Transverse colon (tissue), 4 donors: ENCODE measurements around the gene PRODH2. TPM values are rescaled to one million over a fixed set of nuclear protein-coding genes. Genes with fewer than 3 reads are reported as not detected.
A peak's percentile ranks its signal among the peaks of the same experiment; 100 is the strongest.
"Not testable (repeated sequence)": the region's sequence is repeated elsewhere in the genome, so short reads cannot be mapped to it uniquely, and the experiment has no call there.

Experiments
- DNase-seq: peaks from one replicate; pipeline ENCODE4 v3.0.0-alpha.2; 2019
- H3K27ac ChIP-seq, 4 donors: fragments of 200-600 bp; sonication (generic); 2 replicates each; pipeline ENCODE4 v1.5.1; 2016 to 2018; ENCODE audit warnings: inconsistent platforms in 4 of 4
- H3K27me3 ChIP-seq: fragments of 200-600 bp; sonication (generic); 2 replicates; pipeline ENCODE4 v1.5.1; 2017; ENCODE audit warnings: inconsistent platforms
- H3K36me3 ChIP-seq, 4 donors: fragments of 200-600 bp; sonication (generic); 2 replicates each; pipeline ENCODE4 v1.5.1; 2017 to 2019; ENCODE audit warnings: inconsistent platforms in 4 of 4
- H3K4me1 ChIP-seq, 4 donors: fragments of 200-600 bp; sonication (generic); 2 replicates each; pipeline ENCODE4 v1.5.1; 2017 to 2020; ENCODE audit warnings: inconsistent platforms in 4 of 4
- H3K4me3 ChIP-seq, 4 donors: fragments of 200-600 bp; sonication (generic); 1 replicate in 1 of 4; 2 replicates in 3 of 4; pipeline versions ENCODE4 v1.5.1 to v1.6.1; 2017 to 2019; ENCODE audit warnings: inconsistent platforms in 4 of 4
- H3K9me3 ChIP-seq, 2 donors: fragments of 200-600 bp; sonication (generic); 2 replicates each; pipeline ENCODE4 v1.5.1; 2017 to 2019; ENCODE audit warnings: inconsistent platforms in 2 of 2
- CTCF ChIP-seq, 5 experiments: fragments of 200-600 bp in 3 of 5; fragments of 450-650 bp in 2 of 5; sonication (generic) in 3 of 5; IDR thresholded peaks; 1 replicate in 2 of 5; 2 replicates in 3 of 5; pipeline ENCODE4 v1.5.1; 2016 to 2017; ENCODE audit warnings: antibody characterized with exemption in 5 of 5, inconsistent platforms in 3 of 5, mild to moderate bottlenecking in 2 of 5, moderate library complexity in 1 of 5
- EP300 ChIP-seq: sonication (generic); formaldehyde crosslinking; IDR thresholded peaks from one replicate; pipeline ENCODE4 v1.6.1; 2017; ENCODE audit warnings: antibody characterized with exemption, low read depth
- POLR2A ChIP-seq: fragments of 450-650 bp; IDR thresholded peaks from one replicate; pipeline ENCODE4 v1.6.1; 2016; ENCODE audit warnings: antibody characterized with exemption, mild to moderate bottlenecking, moderate library complexity
- POLR2AphosphoS5 ChIP-seq, 3 donors: sonication (generic); formaldehyde crosslinking; IDR thresholded peaks; one replicate each; pipeline ENCODE4 v1.6.1; 2016; ENCODE audit warnings: antibody characterized with exemption in 3 of 3
- WGBS, 2 donors: methylation state at CpG; one replicate each; pipeline ENCODE4 v1.1.5; 2018; ENCODE audit warnings: low coverage in 1 of 2; 5-methylcytosine and 5-hydroxymethylcytosine counted together
- in situ Hi-C, 4 donors: fragments of 200-750 bp; cut with MboI; loops; one replicate each; pipeline versions ENCODE4 v1.15.0 to v1.15.1; 2017; ENCODE audit warnings: low sequenced_read_pairs in 3 of 4, low pct_ligation_motif_present in 1 of 4, low pct_unique_long_range_greater_than_20kb in 1 of 4
- intact Hi-C: fragments of 100-400 bp; cut with DNase I; formaldehyde crosslinking; loops from one replicate; pipeline ENCODE4 v1.15.1; 2023; ENCODE audit warnings: low total_unique reads
- total RNA-seq, 4 donors: library from RNA; depleted of rRNA; stranded (reverse); fragments of >200 nt; gene quantifications; one replicate each; pipeline ENCODE4 v1.1.0, GENCODE V29; 2016

The PRODH2 gene
- total RNA-seq, 4 donors from 2014 or later: not detected

DNA sequence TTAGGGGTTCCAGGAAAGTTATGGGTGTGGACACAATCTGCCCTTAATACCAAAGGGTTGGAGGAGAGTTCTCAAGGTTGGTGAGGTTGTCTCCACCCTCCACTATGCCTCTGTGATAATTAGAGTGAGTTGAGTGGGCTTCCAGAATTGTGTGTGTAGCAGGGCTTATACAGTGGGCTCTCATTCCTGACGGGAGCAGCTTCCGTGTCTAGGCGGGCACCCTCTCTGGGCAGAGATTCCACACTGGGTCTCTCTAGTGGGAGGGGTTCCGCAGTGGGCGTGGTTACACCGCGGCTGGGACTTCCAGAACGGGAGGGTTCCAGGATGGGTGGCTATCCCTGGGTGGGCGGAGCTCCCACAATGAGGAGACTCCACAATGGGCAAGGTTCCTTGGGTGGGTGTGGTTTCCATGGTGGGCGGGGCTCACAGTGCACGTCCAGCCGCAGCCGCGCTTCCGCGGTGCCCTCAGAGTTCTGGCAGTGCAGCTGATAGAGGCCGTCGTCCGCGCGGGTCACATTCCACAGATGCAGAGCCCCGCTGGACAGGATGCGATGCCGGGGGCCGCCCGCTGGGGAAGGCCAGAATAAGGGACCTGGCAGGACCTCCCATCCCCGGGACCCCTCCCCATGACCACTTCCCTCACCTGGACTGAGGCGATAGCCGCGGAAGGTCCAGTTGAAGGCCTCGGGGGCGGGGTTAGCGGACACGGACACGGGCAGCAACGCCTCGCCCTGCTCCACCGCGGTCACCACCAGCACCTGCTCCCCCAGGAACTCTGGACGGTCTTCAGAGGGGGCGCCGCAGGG is 31.2 kb upstream of the PRODH2 start:
- no peak overlapping the region for H3K27ac ChIP-seq
- WGBS, 2 donors: 8% methylated on average over 25 of the region's 42 CpGs; no CpG with 5 or more reads in 1 of the 2 donors
- H3K4me3 ChIP-seq: no peak overlapping the region
- TF ChIP-seq EP300 (no peak), POLR2AphosphoS5 (IDR thresholded peaks at IDR 0.05) (no peak), CTCF (IDR thresholded peaks at IDR 0.05) (no peak)
- in situ Hi-C loops (no loop called here), intact Hi-C loops (no loop called here)
- peak; percentile 33 for DNase-seq
- peaks cover 62% of the 10 kb centered on the region for H3K27me3 ChIP-seq
- peaks cover 12 to 20% (median 13%) of the 10 kb centered on the region in 4 donors for H3K4me1 ChIP-seq
- no peaks in the 10 kb centered on the region for H3K36me3 ChIP-seq
- no peaks in the 10 kb centered on the region for H3K9me3 ChIP-seq

DNA sequence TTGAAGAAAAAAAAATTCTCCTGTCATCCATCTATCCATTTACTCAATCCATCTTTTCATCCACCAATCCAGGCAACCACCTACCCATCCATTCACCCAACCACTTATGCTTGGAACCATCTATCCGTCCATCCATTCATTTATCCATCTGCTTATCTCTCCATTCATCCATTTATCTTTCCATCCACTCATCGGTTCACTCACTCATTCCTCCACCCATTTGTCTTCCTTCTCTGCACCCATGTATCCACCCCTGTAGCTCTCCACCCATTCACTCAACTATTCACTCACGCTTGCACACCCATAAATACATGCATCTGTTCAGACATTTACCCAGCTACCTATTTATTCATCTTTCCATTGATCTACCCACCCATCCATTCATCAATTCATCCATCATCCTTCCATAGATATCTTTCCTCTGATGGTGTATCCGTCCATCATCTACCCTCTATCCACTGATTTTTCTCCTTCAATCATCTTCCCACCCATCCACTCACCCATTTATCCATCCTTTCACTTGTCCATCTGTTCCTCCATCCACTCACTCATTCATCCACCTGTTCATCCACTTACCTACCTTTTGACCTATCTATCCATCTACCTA is 30.1 kb upstream of the PRODH2 start:
- peaks cover 12 to 20% (median 13%) of the 10 kb centered on the region in 4 donors for H3K4me1 ChIP-seq
- DNase-seq: no peak
- no peaks in the 10 kb centered on the region for H3K36me3 ChIP-seq
- H3K9me3 ChIP-seq: no peaks in the 10 kb centered on the region
- 85 to 90% methylated on average over 4 of the region's 4 CpGs for WGBS, 2 donors
- peaks cover 53% of the 10 kb centered on the region for H3K27me3 ChIP-seq
- H3K27ac ChIP-seq: no peak overlapping the region
- no peak for TF ChIP-seq POLR2AphosphoS5 (IDR thresholded peaks at IDR 0.05)
- no peak for TF ChIP-seq POLR2A
- TF ChIP-seq EP300: no peak
- no peak for TF ChIP-seq CTCF (IDR thresholded peaks at IDR 0.05)
- intact Hi-C loops (no loop called here), in situ Hi-C loops (no loop called here)
- no peak overlapping the region for H3K4me3 ChIP-seq

DNA sequence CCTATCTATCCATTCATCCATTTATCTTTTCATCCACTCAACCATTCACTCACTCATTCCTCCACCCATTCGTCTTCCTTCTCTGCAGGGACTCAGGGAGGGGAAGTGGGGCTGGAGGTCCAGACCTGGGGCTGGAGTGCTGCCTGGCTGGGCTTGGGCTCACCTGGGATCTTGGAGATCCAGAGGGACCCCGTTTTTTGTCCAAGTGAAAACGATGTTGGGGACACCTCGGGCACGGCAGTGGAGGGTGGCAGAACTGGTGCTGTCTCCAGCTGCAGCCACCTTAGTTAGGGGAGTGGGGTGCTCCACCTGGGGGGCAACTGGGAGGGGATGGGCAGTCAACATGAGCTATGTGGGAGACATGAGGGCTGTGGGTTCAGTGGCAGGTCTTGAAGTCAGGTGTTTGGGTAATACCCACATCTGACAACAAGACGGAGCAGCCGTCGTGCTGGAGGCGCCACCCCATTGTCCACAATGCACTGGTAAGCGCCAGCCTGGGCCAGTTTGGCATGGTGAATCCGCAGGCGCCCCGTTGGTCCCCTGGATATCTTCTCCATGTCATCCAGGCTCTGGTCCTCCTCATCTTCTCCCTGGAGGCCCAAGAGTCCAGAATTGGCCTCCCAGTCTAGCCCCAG is 29.4 kb upstream of the PRODH2 start:
- intact Hi-C loops (no loop called here), in situ Hi-C loops (no loop called here)
- DNase-seq: no peak
- H3K4me3 ChIP-seq: no peak overlapping the region
- no peak for TF ChIP-seq POLR2A
- TF ChIP-seq CTCF (IDR thresholded peaks at IDR 0.05): no peak
- TF ChIP-seq POLR2AphosphoS5 (IDR thresholded peaks at IDR 0.05): no peak
- no peak for TF ChIP-seq EP300
- peaks cover 12 to 20% (median 13%) of the 10 kb centered on the region in 4 donors for H3K4me1 ChIP-seq
- WGBS, 2 donors: 60 to 83% methylated on average over 1 to 13 of the region's 13 CpGs
- H3K27me3 ChIP-seq: peaks cover 48% of the 10 kb centered on the region
- no peak overlapping the region for H3K27ac ChIP-seq
- H3K36me3 ChIP-seq: no peaks in the 10 kb centered on the region
- H3K9me3 ChIP-seq: no peaks in the 10 kb centered on the region

DNA sequence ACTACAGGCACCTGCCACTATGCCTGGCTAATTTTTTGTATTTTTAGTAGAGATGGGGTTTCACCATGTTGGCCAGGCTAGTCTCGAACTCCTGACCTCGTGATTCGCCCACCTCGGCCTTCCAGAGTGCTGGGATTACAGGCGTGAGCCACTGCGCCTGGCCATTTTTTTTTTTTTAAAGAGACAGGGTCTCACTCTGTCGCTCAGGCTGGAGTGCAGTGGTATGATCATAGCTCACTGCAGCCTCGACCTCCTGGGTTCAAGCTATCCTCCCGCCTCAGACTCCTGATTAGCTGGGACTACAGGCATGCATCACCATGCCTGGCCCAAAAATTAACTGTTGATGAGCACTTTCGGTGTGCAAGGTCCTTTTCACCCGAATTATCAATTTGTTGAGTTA is 23.5 kb upstream of the PRODH2 start:
- in situ Hi-C loops, H3K27ac ChIP-seq, intact Hi-C loops, H3K4me1 ChIP-seq, H3K9me3 ChIP-seq, DNase-seq, H3K36me3 ChIP-seq, H3K4me3 ChIP-seq: not testable (repeated sequence)
- H3K27me3 ChIP-seq: peaks cover 34% of the 10 kb centered on the region
- WGBS, 2 donors: 42% methylated on average over 11 of the region's 11 CpGs; no CpG with 5 or more reads in 1 of the 2 donors
